ENCODE measurements around the gene LRRC71. TPM values are rescaled to one million over a fixed set of nuclear protein-coding genes. Genes with fewer than 3 reads are reported as not detected.

The LRRC71 gene
- total and polyA plus RNA-seq, 2 of the 4 experiments (the other 2 are of a cell fraction) = 0.50 TPM; not detected in 1

- Histone ChIP-seq H2BK20ac (ENCODE audit: low read depth, low read length) (peak overlapping the region; percentile 67), H3K4me2 (ENCODE audit: low read depth, low read length) (peak overlapping the region; percentile 90), H3K4me3 (ENCODE audit: insufficient read depth, low read depth, low read length) (no peak overlapping the region), H2AK9ac (replicated peaks; ENCODE audit: low read depth, low read length, poor library complexity) (peak overlapping the region; percentile 96), H4K5ac (ENCODE audit: low read depth, low read length) (peak overlapping the region; percentile 59), H3K9me3 (ENCODE audit: control insufficient read depth, insufficient read depth, low read length) (no peaks in the 10 kb centered on the region), H3K27me3 (ENCODE audit: control insufficient read depth, insufficient read depth, low read length) (no peaks in the 10 kb centered on the region; the same call in 1 of the 2 replicates), H2BK5ac (ENCODE audit: low read depth, low read length, poor library complexity, severe bottlenecking) (peak overlapping the region; percentile 92), H4K8ac (ENCODE audit: low read depth in 2 of 2, low read length in 2 of 2) (peak overlapping the region; percentile 62 to 68), H3K18ac (ENCODE audit: low read depth, low read length) (peak overlapping the region; percentile 65; the same call in 1 of the 2 replicates), H4K91ac (ENCODE audit: insufficient read depth, low read depth, low read length) (peak overlapping the region; percentile 87), H3K4me1 (ENCODE audit: control insufficient read depth, insufficient read depth, low read length) (peaks cover 39% of the 10 kb centered on the region), H2AFZ (replicated peaks; ENCODE audit: low read length, poor library complexity) (peak overlapping the region; percentile 70), H3K9ac (ENCODE audit: low read depth, low read length) (peak overlapping the region; percentile 77; the same call in 1 of the 2 replicates), H2BK15ac (ENCODE audit: low read depth, low read length) (peak overlapping the region; percentile 47; the same call in 2 of the 3 replicates), H3K56ac (ENCODE audit: extremely low read depth, insufficient read depth, low read length) (peak overlapping the region; percentile 34; the same call in 1 of the 2 replicates), H3K23ac (ENCODE audit: low read depth, low read length) (peak overlapping the region; percentile 26), H4K20me1 (ENCODE audit: insufficient read depth, low read length) (peaks cover 2% of the 10 kb centered on the region; the same call in 1 of the 2 replicates), H3K4ac (ENCODE audit: low read depth, low read length) (peak overlapping the region; percentile 76), H2AK5ac (ENCODE audit: low read depth, low read length) (peak overlapping the region; percentile 41), H3K14ac (replicated peaks; ENCODE audit: low read depth, low read length) (peak overlapping the region; percentile 74), H3K79me1 (ENCODE audit: low read depth in 1 of 2, low read length in 2 of 2) (peaks cover 19 to 62% of the 10 kb centered on the region in 2 experiments), H3K27ac (ENCODE audit: insufficient read depth, low read length) (peak overlapping the region; percentile 46), H2BK120ac (ENCODE audit: low read depth, low read length) (peak overlapping the region; percentile 88), H3K36me3 (ENCODE audit: control insufficient read depth, insufficient read depth, low read length) (no peaks in the 10 kb centered on the region), H3K9me1 (ENCODE audit: insufficient read depth, low read length) (peaks cover 24% of the 10 kb centered on the region)
- intact Hi-C loops (cut with micrococcal nuclease) (no loop called here), in situ Hi-C loops (cut with MboI; ENCODE audit: low sequenced_read_pairs) (loop anchor here (5.0 kb wide), 1 partner anchor 32 kb away; no protein-coding TSS in a partner anchor), dilution Hi-C loops (cut with HindIII; ENCODE audit: low sequenced_read_pairs, unreplicated experiment) (no loop called here)
- BruUV-seq (replicated peaks) = no TSS peak
- WGBS, 2 experiments (ENCODE audit: extremely low coverage in 2 of 2, insufficient read length in 1 of 2) = no CpG with 5 or more reads among the region's 12 CpGs
- POLR2A ChIA-PET (ENCODE audit: unreplicated experiment) = interaction anchor here (1.2 kb wide), 1 partner anchor 166 kb away, joined by 3 read pairs; the partner anchor contains the start of genes ISG20L2 and METTL25B
- TF ChIP-seq MAFK (IDR thresholded peaks at IDR 0.05; ENCODE audit: low read depth, low read length) (no peak), CHD1 (IDR thresholded peaks at IDR 0.05; ENCODE audit: low read depth, low read length) (no peak), RCOR1 (IDR thresholded peaks at IDR 0.05; ENCODE audit: insufficient replicate concordance, low read length) (no peak), RFX5 (IDR thresholded peaks at IDR 0.05; ENCODE audit: low read depth, low read length) (no peak), CEBPB (IDR thresholded peaks at IDR 0.05; ENCODE audit: low read depth, low read length) (no peak), FOS (IDR thresholded peaks at IDR 0.05; ENCODE audit: low read depth, low read length) (no peak), SMC3 (IDR thresholded peaks at IDR 0.05; ENCODE audit: low read depth, low read length) (no peak), NFE2L2 (IDR thresholded peaks at IDR 0.05; ENCODE audit: low read depth, low read length) (no peak)
- ATAC-seq (ENCODE audit: low read depth) (no peak), DNase-seq (peak; percentile 30)
- CTCF ChIA-PET = no interaction called here
Observed at GRCh38 chr1:156894711-156895454, 25.5 kb upstream of the LRRC71 start.

Measured in IMR-90 (cell line).